H1 (cell line): ENCODE data around the gene NKD2. TPM values are rescaled to one million over a fixed set of nuclear protein-coding genes. Genes with fewer than 3 reads are reported as not detected.
A peak's percentile ranks its signal among the peaks of the same experiment; 100 is the strongest.

ENCODE experiments used
- CTCF ChIA-PET: fragments of 300-600 bp; sonication (Branson Sonifier 250); formaldehyde crosslinking; loops from one replicate; lab custom pipeline; 2021; ENCODE audit not compliant: partially characterized antibody; lab: Charles Lee
- POLR2A ChIA-PET: fragments of 300-600 bp; sonication (Branson Sonifier 250); formaldehyde crosslinking; loops from one replicate; lab custom pipeline; 2021; ENCODE audit warnings: inconsistent platforms; ENCODE audit not compliant: partially characterized antibody; lab: Charles Lee
- DNase-seq, 2 experiments: peaks; one replicate each; pipeline versions ENCODE4 v3.0.0 to v3.0.0-alpha.2; 2010 to 2022; ENCODE audit warnings: low spot score in 2 of 2, low read depth in 1 of 2, mixed read lengths in 1 of 2
- FAIRE-seq: peaks from 2 replicates; lab custom pipeline; 2011; peaks lifted over from hg19 to GRCh38; lab: Jason Lieb, UNC
- H2AFZ ChIP-seq: 2 replicates; pipeline ENCODE4 v1.8.1; 2012; ENCODE audit warnings: low read length, inconsistent platforms
- H2AK5ac ChIP-seq: 2 replicates; pipeline ENCODE4 v1.6.1; 2013; ENCODE audit warnings: low read depth, low read length
- H2BK120ac ChIP-seq: replicated peaks from 2 replicates; pipeline ENCODE3; 2013; ENCODE audit warnings: low read depth, low read length, inconsistent platforms
- H2BK12ac ChIP-seq: 2 replicates; pipeline ENCODE4 v1.6.1; 2013; ENCODE audit warnings: low read depth, low read length
- H2BK15ac ChIP-seq: 2 replicates; pipeline ENCODE4 v1.6.1; 2013; ENCODE audit warnings: low read length
- H2BK20ac ChIP-seq: 2 replicates; pipeline ENCODE4 v1.6.1; 2013; ENCODE audit warnings: low read length
- H2BK5ac ChIP-seq: 2 replicates; pipeline ENCODE4 v1.6.1; 2013; ENCODE audit warnings: low read depth, low read length
- H3K14ac ChIP-seq: 2 replicates; pipeline ENCODE4 v1.6.1; 2013; ENCODE audit warnings: inconsistent platforms; ENCODE audit not compliant: insufficient read length
- H3K18ac ChIP-seq: 2 replicates; pipeline ENCODE4 v1.6.1; 2013; ENCODE audit warnings: low read length; ENCODE audit errors: extremely low read depth
- H3K23ac ChIP-seq: 2 replicates; pipeline ENCODE4 v1.6.1; 2013; ENCODE audit warnings: inconsistent platforms; ENCODE audit not compliant: insufficient read length
- H3K23me2 ChIP-seq: 2 replicates; pipeline ENCODE4 v1.6.1; 2013; ENCODE audit warnings: low read depth, low read length
- H3K27ac ChIP-seq: 2 replicates; pipeline ENCODE4 v1.6.1; 2011; ENCODE audit warnings: low read depth, low read length, inconsistent platforms
- H3K27me3 ChIP-seq, 4 experiments: replicated peaks in 1 of 4; 1 replicate in 1 of 4; 2 replicates in 3 of 4; pipeline versions ENCODE4 v1.6.1 to v1.8.1; 2011 to 2013; ENCODE audit warnings: low read length in 3 of 4, mild to moderate bottlenecking in 3 of 4, inconsistent platforms in 2 of 4, mixed read lengths in 2 of 4, moderate library complexity in 1 of 4; ENCODE audit not compliant: control insufficient read depth in 3 of 4, insufficient read depth in 3 of 4; ENCODE audit errors: extremely low read depth in 1 of 4
- H3K36me3 ChIP-seq, 4 experiments: 2 replicates each; pipeline versions ENCODE4 v1.6.1 to v1.8.1; 2011 to 2013; ENCODE audit warnings: mild to moderate bottlenecking in 4 of 4, low read length in 3 of 4, moderate library complexity in 2 of 4, control low read depth in 1 of 4, inconsistent platforms in 1 of 4; ENCODE audit not compliant: insufficient read depth in 4 of 4, control insufficient read depth in 2 of 4
- H3K4ac ChIP-seq: replicated peaks from 2 replicates; pipeline ENCODE3; 2013; ENCODE audit warnings: low read length, low read depth, mixed read lengths, inconsistent platforms; ENCODE audit not compliant: insufficient read length
- H3K4me1 ChIP-seq, 4 experiments: replicated peaks in 1 of 4; 1 replicate in 1 of 4; 2 replicates in 3 of 4; pipeline versions ENCODE4 v1.6.1 to v1.8.1; 2011 to 2013; ENCODE audit warnings: low read length in 3 of 4, inconsistent platforms in 2 of 4, mixed read lengths in 1 of 4; ENCODE audit not compliant: insufficient read depth in 4 of 4, control insufficient read depth in 3 of 4
- H3K4me2 ChIP-seq, 2 experiments: 2 replicates each; pipeline versions ENCODE4 v1.6.1 to v1.8.1; 2011 to 2013; ENCODE audit warnings: low read depth in 2 of 2, low read length in 2 of 2, control low read depth in 1 of 2, inconsistent platforms in 1 of 2, mild to moderate bottlenecking in 1 of 2; ENCODE audit not compliant: insufficient read depth in 1 of 2
- H3K4me3 ChIP-seq, 4 experiments: fragments of 200-600, 300-600 bp in 1 of 4; sonication (generic), shearing (Covaris generic), sonication (Bioruptor Twin) in 1 of 4; 2 replicates each; pipeline versions ENCODE4 v1.5.1 to v1.8.1; 2011 to 2016; ENCODE audit warnings: low read length in 4 of 4, low read depth in 3 of 4, control low read depth in 2 of 4, inconsistent platforms in 2 of 4, mild to moderate bottlenecking in 2 of 4, mixed read lengths in 1 of 4, moderate library complexity in 1 of 4; ENCODE audit not compliant: insufficient read depth in 2 of 4; ENCODE audit errors: extremely low read depth in 1 of 4
- H3K56ac ChIP-seq: replicated peaks from 2 replicates; pipeline ENCODE3; 2013; ENCODE audit warnings: low read depth, mild to moderate bottlenecking, mixed read lengths, low read length, inconsistent platforms; ENCODE audit not compliant: insufficient read length
- H3K79me1 ChIP-seq: 2 replicates; pipeline ENCODE4 v1.6.1; 2013; ENCODE audit warnings: low read depth, low read length, control low read depth
- H3K79me2 ChIP-seq, 2 experiments: 2 replicates each; pipeline versions ENCODE4 v1.6.1 to v1.8.1; 2012 to 2013; ENCODE audit warnings: low read length in 2 of 2, mild to moderate bottlenecking in 2 of 2, inconsistent platforms in 1 of 2; ENCODE audit not compliant: insufficient read depth in 2 of 2, control insufficient read depth in 1 of 2
- H3K9ac ChIP-seq, 4 experiments: replicated peaks in 1 of 4; 1 replicate in 1 of 4; 2 replicates in 3 of 4; pipeline versions ENCODE4 v1.6.1 to v1.8.1; 2011 to 2013; ENCODE audit warnings: low read depth in 3 of 4, low read length in 3 of 4, control low read depth in 2 of 4, mild to moderate bottlenecking in 2 of 4, moderate library complexity in 2 of 4, inconsistent platforms in 1 of 4; ENCODE audit errors: extremely low read depth in 1 of 4
- H3K9me3 ChIP-seq, 2 experiments: 2 replicates each; pipeline versions ENCODE4 v1.6.1 to v1.8.1; 2012 to 2013; ENCODE audit warnings: mild to moderate bottlenecking in 2 of 2, moderate library complexity in 2 of 2, control low read depth in 1 of 2, inconsistent platforms in 1 of 2, low read depth in 1 of 2, low read length in 1 of 2, mixed read lengths in 1 of 2; ENCODE audit not compliant: insufficient read depth in 2 of 2
- H4K20me1 ChIP-seq, 2 experiments: replicated peaks in 1 of 2; 2 replicates each; pipeline versions ENCODE3 to v1.8.1; 2011 to 2013; ENCODE audit warnings: inconsistent platforms in 2 of 2, low read length in 2 of 2, mild to moderate bottlenecking in 1 of 2; ENCODE audit not compliant: insufficient read depth in 2 of 2, control insufficient read depth in 1 of 2
- H4K5ac ChIP-seq: 2 replicates; pipeline ENCODE4 v1.6.1; 2013; ENCODE audit warnings: low read length, low read depth, mixed read lengths, inconsistent platforms; ENCODE audit not compliant: insufficient read length
- H4K8ac ChIP-seq: 2 replicates; pipeline ENCODE4 v1.8.0; 2013; ENCODE audit warnings: mild to moderate bottlenecking, moderate library complexity, low read length, inconsistent platforms; ENCODE audit not compliant: insufficient read depth; ENCODE audit errors: extremely low read depth
- H4K91ac ChIP-seq: replicated peaks from 2 replicates; pipeline ENCODE3; 2013; ENCODE audit warnings: low read length, mixed read lengths, inconsistent platforms; ENCODE audit not compliant: insufficient read length
- BRCA1 ChIP-seq: IDR thresholded peaks from 2 replicates; pipeline ENCODE4 v1.6.1; 2012; ENCODE audit warnings: low read depth, low read length, improper control_type of control experiment
- CBX8 ChIP-seq: fragments of 300-800, 300-1000 bp; sonication (generic); IDR thresholded peaks from 2 replicates; pipeline ENCODE4 v1.7.1; 2016; ENCODE audit warnings: low read depth, low read length, borderline replicate concordance
- CEBPB ChIP-seq: IDR thresholded peaks from 2 replicates; pipeline ENCODE4 v1.6.1; 2012; ENCODE audit warnings: low read depth, low read length
- CHD2 ChIP-seq: IDR thresholded peaks from 2 replicates; pipeline ENCODE4 v1.6.1; 2012; ENCODE audit warnings: low read length, improper control_type of control experiment
- CREB1 ChIP-seq: IDR thresholded peaks from 2 replicates; pipeline ENCODE4 v1.6.1; 2012; ENCODE audit warnings: inconsistent platforms
- FOSL1 ChIP-seq: IDR thresholded peaks from 2 replicates; pipeline ENCODE4 v1.6.1; 2011; ENCODE audit warnings: mild to moderate bottlenecking, low read depth, low read length, moderate library complexity; ENCODE audit not compliant: insufficient read depth
- KDM4A ChIP-seq: IDR thresholded peaks from one replicate; pipeline ENCODE4 v1.7.1; 2012; ENCODE audit warnings: low read depth, mild to moderate bottlenecking, moderate library complexity, low read length, inconsistent platforms; ENCODE audit not compliant: severe bottlenecking
- NRF1 ChIP-seq: IDR thresholded peaks from 2 replicates; pipeline ENCODE4 v1.6.1; 2011; ENCODE audit warnings: mild to moderate bottlenecking, low read depth, low read length, improper control_type of control experiment
- POU5F1 ChIP-seq: IDR thresholded peaks from 2 replicates; pipeline ENCODE4 v1.6.1; 2011; ENCODE audit warnings: low read depth, mild to moderate bottlenecking, low read length, moderate library complexity
- SIRT6 ChIP-seq: IDR thresholded peaks from one replicate; pipeline ENCODE4 v1.7.1; 2012; ENCODE audit warnings: low read length, inconsistent platforms
- SP2 ChIP-seq: IDR thresholded peaks from 2 replicates; pipeline ENCODE4 v1.6.1; 2012; ENCODE audit warnings: mild to moderate bottlenecking, low read length, inconsistent platforms
- SRF ChIP-seq: IDR thresholded peaks from 2 replicates; pipeline ENCODE4 v1.6.1; 2011; ENCODE audit warnings: mild to moderate bottlenecking, low read depth, low read length, moderate library complexity
- YY1 ChIP-seq: IDR thresholded peaks from 2 replicates; pipeline ENCODE4 v1.6.1; 2011; ENCODE audit warnings: low read depth, mild to moderate bottlenecking, low read length
- WGBS, 2 experiments: shearing (Covaris generic) in 1 of 2; methylation state at CpG; one replicate each; pipeline versions ENCODE4 v1.1.6 to v1.1.7; 2013 to 2015; ENCODE audit warnings: low lambda C conversion rate in 2 of 2, mixed read lengths in 2 of 2, inconsistent platforms in 1 of 2, low coverage in 1 of 2, missing lambda C conversion rate in 1 of 2; ENCODE audit not compliant: insufficient replicate concordance in 2 of 2, insufficient coverage in 1 of 2, insufficient read length in 1 of 2; ENCODE audit errors: extremely low coverage in 1 of 2, missing lambda C conversion rate in 1 of 2; 5-methylcytosine and 5-hydroxymethylcytosine counted together
- polyA plus RNA-seq, 7 experiments: library from polyadenylated mRNA; depleted of rRNA in 3 of 7; stranded (reverse) in 5 of 7; unstranded in 2 of 7; fragments of >200 nt in 5 of 7; fragments of 200-250 nt in 2 of 7; gene quantifications; 1 replicate in 5 of 7; 2 replicates in 1 of 7; 4 replicates in 1 of 7; pipeline versions ENCODE4 v1.2.1 to v1.2.3, GENCODE V29; 2011 to 2013; ENCODE audit warnings: missing spikeins in 2 of 7, mixed read lengths in 2 of 7
- total RNA-seq: library from RNA; stranded (reverse); fragmentation: NEBNext Ultra II Directional; extraction: Animal tissue kit (Norgen Biotek cat#: 25700); gene quantifications from 2 replicates; pipeline ENCODE4 v1.2.1, GENCODE V29; 2021
- TF ChIP-seq, protein P1 (sequence below), 3 experiments: IDR thresholded peaks; 1 replicate in 2 of 3; 2 replicates in 1 of 3; pipeline versions ENCODE4 v1.5.1 to v1.6.1; 2011; ENCODE audit warnings: low read length in 3 of 3, mild to moderate bottlenecking in 3 of 3, inconsistent platforms in 2 of 3, low read depth in 1 of 3, moderate library complexity in 1 of 3; ENCODE audit not compliant: insufficient read depth in 1 of 3; ENCODE audit errors: control extremely low read depth in 1 of 3

The NKD2 gene
- total and polyA plus RNA-seq, 2 of the 8 experiments (the other 6 are each of a cell fraction or from before 2014, with no cell fraction given), result 5.5 to 7.9 TPM

DNA sequence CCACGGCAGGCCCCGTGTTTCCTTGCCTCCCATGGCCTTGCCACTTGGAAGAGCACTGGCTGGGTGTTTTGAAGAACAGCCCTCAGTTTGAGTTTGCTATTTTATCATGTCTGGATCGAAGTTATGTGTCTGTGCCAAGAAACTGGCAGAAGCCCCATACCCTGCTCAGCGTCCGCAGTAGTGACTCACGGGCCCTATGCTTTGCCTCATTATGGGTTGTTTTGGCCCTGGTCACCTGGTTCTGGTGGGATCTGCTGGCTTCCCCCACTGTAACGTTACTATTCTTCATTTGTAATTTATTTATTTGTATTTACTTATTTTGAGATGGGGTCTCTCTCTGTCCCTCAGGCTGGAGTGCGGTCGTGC lies 42.3 kb upstream of the NKD2 start:
- DNase-seq, result peak in 1 of 2 experiments; percentile 26
- H2BK12ac ChIP-seq, result no peak overlapping the region
- H3K56ac ChIP-seq, result no peak overlapping the region
- no peak overlapping the region for H2BK20ac ChIP-seq
- H3K27ac ChIP-seq, result no peak overlapping the region
- no peaks in the 10 kb centered on the region for H3K9me3 ChIP-seq
- no peaks in the 10 kb centered on the region for H3K23me2 ChIP-seq
- H4K8ac ChIP-seq, result no peak overlapping the region
- H3K4ac ChIP-seq, result no peak overlapping the region
- no peak overlapping the region for H4K5ac ChIP-seq
- no peak for FAIRE-seq
- no peak overlapping the region for H2AK5ac ChIP-seq
- no peak overlapping the region for H2BK5ac ChIP-seq
- no peak overlapping the region for H3K14ac ChIP-seq
- ChIA-PET POLR2A (no interaction called here), CTCF (interaction anchor here (0.8 to 1.9 kb wide), 14 partner anchors 8 to 203 kb away, joined by 3 to 7 read pairs (median 4); partner anchors contain the start of gene NKD2)
- no peaks in the 10 kb centered on the region for H3K27me3 ChIP-seq
- H3K36me3 ChIP-seq, result no peaks in the 10 kb centered on the region
- no peak overlapping the region for H3K23ac ChIP-seq
- H2AFZ ChIP-seq, result no peak overlapping the region
- no peak overlapping the region for H3K4me3 ChIP-seq
- H3K79me1 ChIP-seq, result no peaks in the 10 kb centered on the region
- H4K91ac ChIP-seq, result no peak overlapping the region
- no peak overlapping the region for H3K9ac ChIP-seq
- no peak overlapping the region for H2BK120ac ChIP-seq
- H3K79me2 ChIP-seq, result no peaks in the 10 kb centered on the region
- no peaks in the 10 kb centered on the region for H4K20me1 ChIP-seq
- H3K18ac ChIP-seq, result no peak overlapping the region
- H3K4me2 ChIP-seq, result no peak overlapping the region
- H3K4me1 ChIP-seq, result no peaks in the 10 kb centered on the region
- WGBS, 2 experiments, result 85% methylated on average over 8 of the region's 9 CpGs; no CpG with 5 or more reads in 1 of the 2 experiments
- H2BK15ac ChIP-seq, result no peak overlapping the region
- TF ChIP-seq NRF1, result no peak
- no peak for TF ChIP-seq CREB1
- no peak for TF ChIP-seq SP2
- TF ChIP-seq, protein P1, sequence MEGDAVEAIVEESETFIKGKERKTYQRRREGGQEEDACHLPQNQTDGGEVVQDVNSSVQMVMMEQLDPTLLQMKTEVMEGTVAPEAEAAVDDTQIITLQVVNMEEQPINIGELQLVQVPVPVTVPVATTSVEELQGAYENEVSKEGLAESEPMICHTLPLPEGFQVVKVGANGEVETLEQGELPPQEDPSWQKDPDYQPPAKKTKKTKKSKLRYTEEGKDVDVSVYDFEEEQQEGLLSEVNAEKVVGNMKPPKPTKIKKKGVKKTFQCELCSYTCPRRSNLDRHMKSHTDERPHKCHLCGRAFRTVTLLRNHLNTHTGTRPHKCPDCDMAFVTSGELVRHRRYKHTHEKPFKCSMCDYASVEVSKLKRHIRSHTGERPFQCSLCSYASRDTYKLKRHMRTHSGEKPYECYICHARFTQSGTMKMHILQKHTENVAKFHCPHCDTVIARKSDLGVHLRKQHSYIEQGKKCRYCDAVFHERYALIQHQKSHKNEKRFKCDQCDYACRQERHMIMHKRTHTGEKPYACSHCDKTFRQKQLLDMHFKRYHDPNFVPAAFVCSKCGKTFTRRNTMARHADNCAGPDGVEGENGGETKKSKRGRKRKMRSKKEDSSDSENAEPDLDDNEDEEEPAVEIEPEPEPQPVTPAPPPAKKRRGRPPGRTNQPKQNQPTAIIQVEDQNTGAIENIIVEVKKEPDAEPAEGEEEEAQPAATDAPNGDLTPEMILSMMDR (IDR thresholded peaks at IDR 0.05; ENCODE audit: control extremely low read depth in 1 of 3, insufficient read depth in 1 of 3, low read depth in 1 of 3, low read length in 3 of 3), result no peak
- no peak for TF ChIP-seq CEBPB
- no peak for TF ChIP-seq YY1
- no peak for TF ChIP-seq BRCA1
- no peak for TF ChIP-seq FOSL1
- no peak for TF ChIP-seq KDM4A
- TF ChIP-seq SIRT6, result no peak
- no peak for TF ChIP-seq POU5F1
- TF ChIP-seq CHD2, result no peak
- TF ChIP-seq SRF, result no peak
- no peak for TF ChIP-seq CBX8
